HUES6 (cell line): Measurements from ENCODE around the gene TDRD9.
"Not testable (repeated sequence)": the region's sequence is repeated elsewhere in the genome, so short reads cannot be mapped to it uniquely, and the experiment has no call there.

Experiments used
- H3K27ac ChIP-seq: 2 replicates; pipeline ENCODE4 v1.7.0; 2013; ENCODE audit warnings: low read depth, mild to moderate bottlenecking, low read length, inconsistent platforms
- H3K27me3 ChIP-seq: 2 replicates; pipeline ENCODE4 v1.6.1; 2013; ENCODE audit warnings: low read length; ENCODE audit not compliant: control insufficient read depth, insufficient read depth
- H3K36me3 ChIP-seq: 2 replicates; pipeline ENCODE4 v1.6.1; 2013; ENCODE audit warnings: low read length; ENCODE audit not compliant: control insufficient read depth, insufficient read depth
- H3K4me1 ChIP-seq: 2 replicates; pipeline ENCODE4 v1.6.1; 2013; ENCODE audit warnings: low read length; ENCODE audit not compliant: control insufficient read depth, insufficient read depth
- H3K4me3 ChIP-seq: 2 replicates; pipeline ENCODE4 v1.5.1; 2013; ENCODE audit warnings: low read depth, low read length
- H3K9ac ChIP-seq: one replicate; pipeline ENCODE4 v1.6.1; 2013; ENCODE audit warnings: mild to moderate bottlenecking, low read length
- H3K9me3 ChIP-seq: 2 replicates; pipeline ENCODE4 v1.6.1; 2013; ENCODE audit warnings: low read depth, low read length; ENCODE audit not compliant: control insufficient read depth, insufficient read depth

The TDRD9 gene

DNA sequence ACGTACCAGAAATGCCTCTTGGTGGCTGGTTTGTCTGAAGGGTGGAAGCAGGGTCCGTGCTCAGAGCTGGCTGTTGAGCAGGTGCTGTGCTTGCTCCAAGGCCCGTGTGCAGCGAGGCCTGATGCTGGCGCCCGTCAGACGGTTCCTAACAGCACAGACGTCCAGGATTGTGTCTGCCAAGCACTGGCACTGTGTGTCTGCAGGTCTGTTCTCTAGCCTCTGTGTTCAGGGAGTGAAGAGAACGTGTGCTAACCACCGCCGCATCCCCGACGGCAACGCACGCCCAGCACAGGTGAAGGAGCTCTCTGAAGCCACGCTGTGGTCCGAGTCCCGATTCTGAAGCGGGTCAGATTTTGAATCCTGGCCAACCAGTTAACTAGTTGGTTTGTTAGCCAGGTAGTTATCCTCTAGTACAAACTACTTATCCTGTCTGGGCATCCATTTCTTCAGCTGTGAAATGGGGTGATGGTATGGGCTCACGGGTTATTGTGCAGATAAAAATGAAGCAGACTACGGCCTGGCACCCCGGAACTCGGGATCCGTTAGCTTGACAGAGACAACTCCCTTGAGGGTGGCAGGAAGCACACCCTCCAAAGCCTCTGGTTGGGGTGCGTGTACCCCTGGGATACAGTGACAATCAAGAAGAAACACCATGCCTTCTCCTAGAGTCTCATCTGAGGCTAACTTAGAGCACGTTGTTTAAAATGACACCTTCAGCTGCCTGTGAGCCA, 18.6 kb upstream of the TDRD9 start:
- peak overlapping the region; percentile 12 for H3K4me3 ChIP-seq
- H3K4me1 ChIP-seq, result peaks cover 9% of the 10 kb centered on the region; the same call in 1 of the 2 replicates
- H3K9ac ChIP-seq, result no peak overlapping the region
- no peak overlapping the region for H3K27ac ChIP-seq
- H3K36me3 ChIP-seq, result peaks cover 31% of the 10 kb centered on the region
- no peaks in the 10 kb centered on the region for H3K9me3 ChIP-seq
- no peaks in the 10 kb centered on the region for H3K27me3 ChIP-seq

- Histone ChIP-seq H3K9me3 (no peaks in the 10 kb centered on the region), H3K4me3 (peak overlapping the region; percentile 12), H3K9ac (no peak overlapping the region), H3K36me3 (peaks cover 36% of the 10 kb centered on the region), H3K4me1 (peaks cover 9% of the 10 kb centered on the region; the same call in 1 of the 2 replicates), H3K27ac (no peak overlapping the region), H3K27me3 (no peaks in the 10 kb centered on the region)
These were observed 17.9 kb upstream of the TDRD9 start for GRCh38 chr14:103910262-103910935.

DNA sequence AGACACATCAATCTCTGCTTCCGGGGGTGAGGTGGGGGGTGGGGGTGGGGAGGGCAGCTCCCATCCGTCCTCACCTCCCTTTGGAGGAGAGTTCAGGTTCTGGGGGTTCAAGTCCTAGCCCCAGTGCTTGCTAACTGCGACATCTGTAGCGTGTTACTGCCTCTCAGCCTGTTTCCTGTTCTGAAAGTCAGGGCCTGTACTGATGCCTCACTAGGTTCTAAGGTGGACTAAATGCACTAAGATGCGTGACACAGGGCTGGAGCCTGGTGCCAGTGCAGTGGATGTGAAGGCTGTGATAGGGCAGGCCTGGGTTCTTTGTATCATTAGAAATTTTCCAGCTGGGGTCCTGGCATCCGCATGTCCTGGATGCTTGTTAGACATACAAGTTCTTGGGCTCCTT, 17.3 kb upstream of the TDRD9 start:
- H3K36me3 ChIP-seq, result peaks cover 40% of the 10 kb centered on the region
- no peak overlapping the region for H3K4me3 ChIP-seq
- no peaks in the 10 kb centered on the region for H3K9me3 ChIP-seq
- peak overlapping the region; percentile 32 for H3K9ac ChIP-seq
- H3K4me1 ChIP-seq, result peaks cover 9% of the 10 kb centered on the region; the same call in 1 of the 2 replicates
- no peak overlapping the region for H3K27ac ChIP-seq
- H3K27me3 ChIP-seq, result no peaks in the 10 kb centered on the region

DNA sequence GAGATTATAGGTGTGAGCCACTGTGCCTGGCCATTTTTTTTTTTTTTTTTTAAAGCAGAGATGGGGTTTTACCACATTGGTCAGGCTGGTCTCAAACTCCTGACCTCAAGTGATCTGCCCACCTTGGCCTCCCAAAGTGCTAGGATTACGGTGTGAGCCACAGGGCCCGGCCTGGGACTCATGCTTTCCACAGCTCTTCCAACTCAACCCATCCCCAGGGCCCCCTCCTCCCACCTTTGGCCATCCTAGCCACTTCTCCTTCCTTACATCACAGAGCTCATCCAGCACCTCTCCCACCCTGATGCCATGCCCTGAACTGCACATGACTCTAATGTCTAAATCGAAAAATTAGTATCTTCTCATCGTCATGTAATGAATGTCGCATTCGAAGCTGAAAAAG, 12.6 kb upstream of the TDRD9 start:
- no peak overlapping the region for H3K4me3 ChIP-seq
- peaks cover 55% of the 10 kb centered on the region for H3K36me3 ChIP-seq
- H3K27ac ChIP-seq, result no peak overlapping the region
- no peaks in the 10 kb centered on the region for H3K9me3 ChIP-seq
- H3K27me3 ChIP-seq, result no peaks in the 10 kb centered on the region
- H3K4me1 ChIP-seq, result peaks cover 1% of the 10 kb centered on the region; the same call in 1 of the 2 replicates
- no peak overlapping the region for H3K9ac ChIP-seq

GRCh38 chr14:103916636-103917262, 11.5 kb upstream of the TDRD9 start:
- Histone ChIP-seq H3K4me1 (no peaks in the 10 kb centered on the region), H3K36me3 (peaks cover 50% of the 10 kb centered on the region), H3K4me3 (no peak overlapping the region), H3K9ac (no peak overlapping the region), H3K27ac (no peak overlapping the region), H3K27me3 (no peaks in the 10 kb centered on the region), H3K9me3 (no peaks in the 10 kb centered on the region)

DNA sequence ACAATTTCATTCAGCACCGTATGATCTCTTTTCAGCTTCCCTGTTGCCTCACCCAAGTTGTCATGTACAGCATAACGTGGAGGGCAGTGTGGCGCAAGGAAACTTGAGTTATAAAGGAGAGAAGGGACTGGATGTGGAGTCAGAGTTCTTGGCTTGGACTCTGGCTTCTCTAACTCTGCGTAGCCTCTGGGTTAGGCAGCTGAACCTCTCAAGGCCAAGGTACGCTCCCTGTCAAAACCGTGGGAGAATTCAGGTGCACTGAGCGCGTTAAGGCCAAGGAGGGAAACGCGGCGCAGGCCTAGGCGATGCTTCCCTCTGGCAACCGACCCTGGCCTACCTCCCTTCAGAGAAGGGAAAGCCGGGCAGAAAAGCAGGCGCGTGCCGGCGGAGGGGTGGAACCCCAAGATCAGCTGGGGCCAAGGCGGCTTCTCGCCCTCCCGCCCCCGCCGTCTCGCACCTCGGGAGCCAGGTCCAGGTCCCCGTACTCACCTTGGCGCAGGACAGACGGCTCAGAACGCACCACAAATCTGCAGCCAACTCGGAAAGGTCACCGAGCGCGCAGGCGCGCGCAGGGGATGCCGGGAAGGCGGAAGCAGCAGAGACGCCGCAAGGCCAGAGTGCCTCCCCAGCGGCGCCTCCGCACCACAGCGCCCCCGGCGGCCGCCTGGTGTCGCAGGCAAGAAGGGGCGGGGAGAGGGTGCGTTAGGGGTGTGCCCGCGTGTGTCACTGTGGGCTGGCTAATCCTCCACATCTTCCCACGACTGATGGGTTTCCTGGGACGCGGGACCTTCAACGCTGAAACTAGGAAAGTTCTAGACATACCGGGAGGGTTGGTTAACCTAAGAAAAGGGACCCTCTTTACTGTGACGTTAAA, 7.0 kb upstream of the TDRD9 start:
- Histone ChIP-seq H3K27ac (peak overlapping the region; percentile 53; the same call in 1 of the 2 replicates), H3K4me1 (no peaks in the 10 kb centered on the region)

GRCh38 chr14:103921855-103922200, 6.4 kb upstream of the TDRD9 start:
- H3K27ac ChIP-seq, H3K9me3 ChIP-seq, H3K27me3 ChIP-seq, H3K9ac ChIP-seq, H3K4me1 ChIP-seq: not testable (repeated sequence)
- peaks cover 12% of the 10 kb centered on the region for H3K36me3 ChIP-seq
- peak overlapping the region; percentile 79 for H3K4me3 ChIP-seq

More for the DNA sequence above, 7.0 kb upstream of the TDRD9 start:
- Histone ChIP-seq H3K36me3 (peaks cover 15% of the 10 kb centered on the region), H3K4me3 (peak overlapping the region; percentile 79), H3K9me3 (no peaks in the 10 kb centered on the region), H3K27me3 (no peaks in the 10 kb centered on the region), H3K9ac (peak overlapping the region; percentile 89)

DNA sequence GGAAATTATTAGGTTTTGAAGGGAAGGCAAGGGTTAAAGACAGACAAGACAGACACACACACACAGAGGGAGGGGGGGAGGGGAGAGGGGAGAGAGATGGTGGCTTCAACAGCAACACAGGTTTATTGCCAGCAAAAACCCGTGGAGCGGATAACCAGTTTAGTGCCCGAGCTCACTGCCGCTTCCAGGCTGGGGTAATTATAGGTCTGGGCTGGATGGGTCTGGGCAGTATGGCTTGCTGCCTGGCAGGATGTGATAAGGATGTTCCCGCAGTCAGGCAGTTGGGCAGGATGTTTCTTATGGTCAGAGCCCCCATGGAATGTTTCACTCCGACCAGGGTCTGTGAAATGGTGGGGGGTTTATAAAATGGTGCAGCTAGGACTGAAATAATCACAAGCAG, 4.4 kb upstream of the TDRD9 start:
- Histone ChIP-seq H3K9ac (no peak overlapping the region), H3K27ac (no peak overlapping the region)

GRCh38 chr14:103925316-103925715, 2.9 kb upstream of the TDRD9 start:
- Histone ChIP-seq H3K9me3 (no peaks in the 10 kb centered on the region), H3K9ac (no peak overlapping the region), H3K27ac (no peak overlapping the region), H3K36me3 (no peaks in the 10 kb centered on the region), H3K27me3 (no peaks in the 10 kb centered on the region), H3K4me1 (no peaks in the 10 kb centered on the region), H3K4me3 (no peak overlapping the region)

More for the DNA sequence above, 4.4 kb upstream of the TDRD9 start:
- Histone ChIP-seq H3K9me3 (no peaks in the 10 kb centered on the region), H3K27me3 (no peaks in the 10 kb centered on the region), H3K4me1 (no peaks in the 10 kb centered on the region), H3K4me3 (no peak overlapping the region), H3K36me3 (no peaks in the 10 kb centered on the region)

GRCh38 chr14:103927566-103927965, 690 bp upstream of the TDRD9 start:
- H3K27ac ChIP-seq, result no peak overlapping the region
- no peaks in the 10 kb centered on the region for H3K9me3 ChIP-seq
- no peaks in the 10 kb centered on the region for H3K36me3 ChIP-seq
- no peaks in the 10 kb centered on the region for H3K4me1 ChIP-seq
- H3K9ac ChIP-seq, result no peak overlapping the region
- no peaks in the 10 kb centered on the region for H3K27me3 ChIP-seq
- no peak overlapping the region for H3K4me3 ChIP-seq
